ENCODE results near the gene POLN.

POLN gene

GRCh38 chr4:2067446-2068197, 174.3 kb downstream of the POLN start:
- no peak for DNase-seq

- DNase-seq, result no peak
Measured at GRCh38 chr4:2066571-2067445, 175.1 kb downstream of the POLN start.

GRCh38 chr4:2066011-2066551, 175.8 kb downstream of the POLN start:
- DNase-seq, result no peak

GRCh38 chr4:2065106-2065930, 176.6 kb downstream of the POLN start:
- DNase-seq, result no peak

- DNase-seq, result no peak
Measured at GRCh38 chr4:2064276-2064991, 177.5 kb downstream of the POLN start.

- DNase-seq, result no peak
Measured at GRCh38 chr4:2063557-2064275, 178.2 kb downstream of the POLN start.

- DNase-seq, result no peak
Measured at GRCh38 chr4:2062808-2063524, 179.0 kb downstream of the POLN start.

- DNase-seq, result no peak
Measured at GRCh38 chr4:2062168-2062807, 179.6 kb downstream of the POLN start.

- no peak for DNase-seq
Measured at GRCh38 chr4:2061186-2062131, 180.5 kb downstream of the POLN start.

GRCh38 chr4:2060611-2061185, 181.2 kb downstream of the POLN start:
- no peak for DNase-seq

- DNase-seq, result no peak
Measured at GRCh38 chr4:2059726-2060602, 182.0 kb downstream of the POLN start.

GRCh38 chr4:2059046-2059725, 182.7 kb downstream of the POLN start, which contains the start of gene NAT8L:
Gene NAT8L, plus strand, starts transcription at chr4:2059327. Its CDS starts 185 bp downstream, at chr4:2059512.
- DNase-seq, result no peak

GRCh38 chr4:2058264-2059045, 183.5 kb downstream of the POLN start:
- no peak for DNase-seq

GRCh38 chr4:2057382-2058065, 184.4 kb downstream of the POLN start:
- no peak for DNase-seq

- DNase-seq, result no peak
Measured at GRCh38 chr4:2054217-2054616, 187.7 kb downstream of the POLN start.

GRCh38 chr4:2051086-2051485, 190.8 kb downstream of the POLN start:
- no peak for DNase-seq

All from activated CD8-positive, alpha-beta memory T cell treated with anti-CD3 and anti-CD28 coated beads, Interleukin-2, amount 50 U/mL, for 48 hours (primary cell).